ENCODE measurements around the gene SYNM.

DNA sequence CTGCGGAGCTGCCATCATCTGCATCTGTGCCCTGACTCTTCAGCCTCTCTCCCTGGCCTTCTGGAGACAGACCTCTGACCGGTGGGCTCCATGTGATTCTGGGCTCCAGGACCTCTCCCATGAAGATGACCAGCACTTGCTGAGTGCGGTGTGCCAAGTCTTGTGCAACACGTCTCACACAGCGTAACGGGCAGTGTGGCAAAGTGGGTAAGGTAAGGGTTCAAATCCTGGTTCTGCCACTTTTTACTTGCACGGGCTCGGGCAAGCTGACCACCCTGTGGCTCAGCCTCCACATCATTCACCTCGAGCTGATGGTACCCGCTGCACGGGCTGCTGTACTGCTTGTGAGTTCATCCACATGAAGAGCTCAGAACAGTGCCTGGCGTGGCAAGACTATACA is 6.5 kb upstream of the SYNM start:
- TF ChIP-seq, protein P1, sequence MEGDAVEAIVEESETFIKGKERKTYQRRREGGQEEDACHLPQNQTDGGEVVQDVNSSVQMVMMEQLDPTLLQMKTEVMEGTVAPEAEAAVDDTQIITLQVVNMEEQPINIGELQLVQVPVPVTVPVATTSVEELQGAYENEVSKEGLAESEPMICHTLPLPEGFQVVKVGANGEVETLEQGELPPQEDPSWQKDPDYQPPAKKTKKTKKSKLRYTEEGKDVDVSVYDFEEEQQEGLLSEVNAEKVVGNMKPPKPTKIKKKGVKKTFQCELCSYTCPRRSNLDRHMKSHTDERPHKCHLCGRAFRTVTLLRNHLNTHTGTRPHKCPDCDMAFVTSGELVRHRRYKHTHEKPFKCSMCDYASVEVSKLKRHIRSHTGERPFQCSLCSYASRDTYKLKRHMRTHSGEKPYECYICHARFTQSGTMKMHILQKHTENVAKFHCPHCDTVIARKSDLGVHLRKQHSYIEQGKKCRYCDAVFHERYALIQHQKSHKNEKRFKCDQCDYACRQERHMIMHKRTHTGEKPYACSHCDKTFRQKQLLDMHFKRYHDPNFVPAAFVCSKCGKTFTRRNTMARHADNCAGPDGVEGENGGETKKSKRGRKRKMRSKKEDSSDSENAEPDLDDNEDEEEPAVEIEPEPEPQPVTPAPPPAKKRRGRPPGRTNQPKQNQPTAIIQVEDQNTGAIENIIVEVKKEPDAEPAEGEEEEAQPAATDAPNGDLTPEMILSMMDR (IDR thresholded peaks at IDR 0.05; ENCODE audit: low read depth, low read length), result no peak
- no peak for TF ChIP-seq EZH2phosphoT487 (IDR thresholded peaks at IDR 0.05; ENCODE audit: low read depth)
